PC-3 (cell line): ENCODE measurements around the gene SPAG6. TPM values are rescaled to one million over a fixed set of nuclear protein-coding genes. Genes with fewer than 3 reads are reported as not detected.

ENCODE experiments used
- ATAC-seq: fragments of 200-7000 bp; cut with Tn5 transposase; 2 replicates; pipeline ENCODE4 v1.9.1; 2020; ENCODE audit warnings: mild to moderate bottlenecking, moderate library complexity
- BruUV-seq: library from RNA; stranded (reverse); fragments of 400-500 nt; replicated peaks from 2 replicates; lab custom pipeline; 2021; lab: Mats Ljungman, UMichigan
- CTCF ChIA-PET: fragments of 300-600 bp; sonication (Branson Sonifier 250); formaldehyde crosslinking; loops from one replicate; lab custom pipeline; 2022; ENCODE audit warnings: antibody characterized with exemption; lab: Charles Lee
- POLR2A ChIA-PET: fragments of 300-600 bp; sonication (Branson Sonifier 250); formaldehyde crosslinking; loops from one replicate; lab custom pipeline; 2022; ENCODE audit warnings: antibody characterized with exemption; ENCODE audit not compliant: unreplicated experiment; lab: Charles Lee
- DNase-seq: peaks from one replicate; pipeline ENCODE4 v3.0.0-alpha.2; 2015
- H2AFZ ChIP-seq: fragments of 300-600 bp; sonication (generic); 2 replicates; pipeline ENCODE4 v1.6.0; 2016; ENCODE audit warnings: antibody characterized with exemption, low read length
- H3F3A ChIP-seq: fragments of 300-600 bp; sonication (generic); one replicate; pipeline ENCODE4 v1.6.0; 2017; ENCODE audit warnings: antibody characterized with exemption, low read length, control low read depth, mild to moderate bottlenecking; ENCODE audit not compliant: unreplicated experiment
- H3K27ac ChIP-seq: fragments of 300-600 bp; sonication (generic); 2 replicates; pipeline ENCODE4 v1.5.1; 2016; ENCODE audit warnings: mild to moderate bottlenecking, low read length
- H3K27me3 ChIP-seq: fragments of 300-600 bp; sonication (generic); 2 replicates; pipeline ENCODE4 v1.6.1; 2016; ENCODE audit warnings: low read length, mixed read lengths
- H3K36me3 ChIP-seq: fragments of 300-600 bp; sonication (generic); 2 replicates; pipeline ENCODE4 v1.6.1; 2016; ENCODE audit warnings: low read depth, mixed run types, low read length, mixed read lengths
- H3K4me1 ChIP-seq: fragments of 300-600 bp; sonication (generic); 2 replicates; pipeline ENCODE4 v1.5.1; 2016; ENCODE audit warnings: low read length; ENCODE audit not compliant: insufficient read depth
- H3K4me2 ChIP-seq: fragments of 300-600 bp; sonication (generic); 2 replicates; pipeline ENCODE4 v1.6.0; 2016; ENCODE audit warnings: low read length
- H3K4me3 ChIP-seq: fragments of 300-600 bp; sonication (generic); 2 replicates; pipeline ENCODE4 v1.5.1; 2016; ENCODE audit warnings: mild to moderate bottlenecking, low read length, mixed read lengths
- H3K79me2 ChIP-seq: fragments of 300-600 bp; sonication (generic); 2 replicates; pipeline ENCODE4 v1.6.1; 2017; ENCODE audit warnings: low read length, mixed read lengths
- H3K9ac ChIP-seq: fragments of 300-600 bp; sonication (generic); 2 replicates; pipeline ENCODE4 v1.6.0; 2016; ENCODE audit warnings: mild to moderate bottlenecking, low read length
- H3K9me2 ChIP-seq: fragments of 300-600 bp; sonication (generic); replicated peaks from 2 replicates; pipeline ENCODE4 v1.6.1; 2016; ENCODE audit warnings: mixed run types, low read length, mixed read lengths
- H3K9me3 ChIP-seq: fragments of 300-600 bp; sonication (generic); 2 replicates; pipeline ENCODE4 v1.6.1; 2016; ENCODE audit warnings: low read length, mixed read lengths
- H4K20me1 ChIP-seq: fragments of 300-600 bp; sonication (generic); 2 replicates; pipeline ENCODE4 v1.6.1; 2016; ENCODE audit warnings: low read length, mixed read lengths
- EZH2 ChIP-seq: fragments of 300-600 bp; sonication (generic); IDR thresholded peaks from one replicate; pipeline ENCODE4 v1.6.1; 2017; ENCODE audit warnings: antibody characterized with exemption, mild to moderate bottlenecking, low read length; ENCODE audit not compliant: unreplicated experiment
- EZH2phosphoT487 ChIP-seq: fragments of 300-600 bp; sonication (generic); IDR thresholded peaks from 2 replicates; pipeline ENCODE4 v1.6.1; 2018; ENCODE audit warnings: mild to moderate bottlenecking, antibody characterized with exemption, low read length, borderline replicate concordance
- intact Hi-C: fragments of 100-400 bp; cut with micrococcal nuclease; formaldehyde crosslinking; loops from 2 replicates; pipeline ENCODE4 v1.9.0; 2023
- total RNA-seq: library from RNA; depleted of rRNA; stranded (reverse); fragments of >200 nt; gene quantifications from 2 replicates; pipeline ENCODE4 v1.2.3, GENCODE V29; 2014
- TF ChIP-seq, protein P1 (sequence below): fragments of 300-600 bp; sonication (generic); conservative IDR thresholded peaks from 2 replicates; pipeline ENCODE4 v1.5.1; 2017; ENCODE audit warnings: antibody characterized with exemption, low read depth, mild to moderate bottlenecking, low read length

The SPAG6 gene
- total RNA-seq, 1 experiment from 2014 or later, result 0.04 TPM

GRCh38 chr10:22415072-22415471 is 69.8 kb downstream of the SPAG6 start:
- no peaks in the 10 kb centered on the region for H3K4me1 ChIP-seq
- ATAC-seq (no peak), DNase-seq (no peak)
- ChIA-PET CTCF (no interaction called here), POLR2A (no interaction called here)
- no peak overlapping the region for H3K4me3 ChIP-seq
- no peak overlapping the region for H3K9ac ChIP-seq
- no peak overlapping the region for H2AFZ ChIP-seq
- H3K36me3 ChIP-seq, result no peaks in the 10 kb centered on the region
- no peak overlapping the region for H3K27ac ChIP-seq
- no peaks in the 10 kb centered on the region for H3F3A ChIP-seq
- H3K79me2 ChIP-seq, result no peaks in the 10 kb centered on the region
- no TSS peak for BruUV-seq
- no peaks in the 10 kb centered on the region for H3K9me3 ChIP-seq
- no peak overlapping the region for H3K4me2 ChIP-seq
- H3K9me2 ChIP-seq, result no peaks in the 10 kb centered on the region
- H3K27me3 ChIP-seq, result no peaks in the 10 kb centered on the region
- intact Hi-C loops, result no loop called here
- no peaks in the 10 kb centered on the region for H4K20me1 ChIP-seq
- TF ChIP-seq, protein P1, sequence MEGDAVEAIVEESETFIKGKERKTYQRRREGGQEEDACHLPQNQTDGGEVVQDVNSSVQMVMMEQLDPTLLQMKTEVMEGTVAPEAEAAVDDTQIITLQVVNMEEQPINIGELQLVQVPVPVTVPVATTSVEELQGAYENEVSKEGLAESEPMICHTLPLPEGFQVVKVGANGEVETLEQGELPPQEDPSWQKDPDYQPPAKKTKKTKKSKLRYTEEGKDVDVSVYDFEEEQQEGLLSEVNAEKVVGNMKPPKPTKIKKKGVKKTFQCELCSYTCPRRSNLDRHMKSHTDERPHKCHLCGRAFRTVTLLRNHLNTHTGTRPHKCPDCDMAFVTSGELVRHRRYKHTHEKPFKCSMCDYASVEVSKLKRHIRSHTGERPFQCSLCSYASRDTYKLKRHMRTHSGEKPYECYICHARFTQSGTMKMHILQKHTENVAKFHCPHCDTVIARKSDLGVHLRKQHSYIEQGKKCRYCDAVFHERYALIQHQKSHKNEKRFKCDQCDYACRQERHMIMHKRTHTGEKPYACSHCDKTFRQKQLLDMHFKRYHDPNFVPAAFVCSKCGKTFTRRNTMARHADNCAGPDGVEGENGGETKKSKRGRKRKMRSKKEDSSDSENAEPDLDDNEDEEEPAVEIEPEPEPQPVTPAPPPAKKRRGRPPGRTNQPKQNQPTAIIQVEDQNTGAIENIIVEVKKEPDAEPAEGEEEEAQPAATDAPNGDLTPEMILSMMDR, result no peak

DNA sequence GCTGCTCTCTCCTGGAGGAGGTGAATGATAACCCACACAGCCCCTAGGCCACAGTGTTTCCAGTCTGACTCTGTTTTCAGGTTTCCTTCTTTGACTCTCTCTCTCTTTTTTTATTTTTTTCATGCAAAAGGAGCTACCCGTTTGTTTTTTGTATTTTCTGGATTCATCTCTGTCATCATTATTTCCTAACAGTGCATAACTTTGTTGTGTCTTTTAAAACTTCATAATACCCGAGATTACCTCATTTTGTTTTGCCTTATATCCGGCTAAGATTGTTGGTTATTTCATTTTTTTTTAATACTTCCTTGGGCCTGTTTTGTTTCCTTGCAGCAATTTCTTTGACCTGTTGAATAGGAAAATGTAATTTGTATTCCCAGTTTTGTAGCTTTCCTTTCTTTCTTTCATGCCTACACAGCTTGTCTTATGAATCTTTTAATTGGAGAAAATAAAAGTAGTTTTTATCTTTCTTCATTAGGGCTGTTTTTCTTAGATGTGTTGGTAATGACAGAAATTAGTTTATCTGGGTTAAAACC is 72.5 kb downstream of the SPAG6 start:
- DNase-seq, result no peak
- intact Hi-C loops, result loop anchor here (2.0 kb wide), 1 partner anchor 159 kb away; no protein-coding TSS in a partner anchor
- no peaks in the 10 kb centered on the region for H4K20me1 ChIP-seq
- no peaks in the 10 kb centered on the region for H3K36me3 ChIP-seq
- H2AFZ ChIP-seq, result no peak overlapping the region
- H3K9me3 ChIP-seq, result no peaks in the 10 kb centered on the region
- no peak overlapping the region for H3K9ac ChIP-seq
- no peaks in the 10 kb centered on the region for H3K27me3 ChIP-seq
- no peaks in the 10 kb centered on the region; the same call in 1 of the 2 replicates for H3K4me1 ChIP-seq
- CTCF ChIA-PET, result no interaction called here
- no peaks in the 10 kb centered on the region for H3F3A ChIP-seq
- no peak overlapping the region for H3K4me2 ChIP-seq
- TF ChIP-seq EZH2 (no peak), EZH2phosphoT487 (no peak)
- TF ChIP-seq, protein P1, result no peak
- H3K9me2 ChIP-seq, result no peaks in the 10 kb centered on the region
- ATAC-seq, result no peak
- no peaks in the 10 kb centered on the region for H3K79me2 ChIP-seq
- POLR2A ChIA-PET, result no interaction called here
- H3K4me3 ChIP-seq, result no peak overlapping the region
- H3K27ac ChIP-seq, result no peak overlapping the region
- no TSS peak for BruUV-seq

DNA sequence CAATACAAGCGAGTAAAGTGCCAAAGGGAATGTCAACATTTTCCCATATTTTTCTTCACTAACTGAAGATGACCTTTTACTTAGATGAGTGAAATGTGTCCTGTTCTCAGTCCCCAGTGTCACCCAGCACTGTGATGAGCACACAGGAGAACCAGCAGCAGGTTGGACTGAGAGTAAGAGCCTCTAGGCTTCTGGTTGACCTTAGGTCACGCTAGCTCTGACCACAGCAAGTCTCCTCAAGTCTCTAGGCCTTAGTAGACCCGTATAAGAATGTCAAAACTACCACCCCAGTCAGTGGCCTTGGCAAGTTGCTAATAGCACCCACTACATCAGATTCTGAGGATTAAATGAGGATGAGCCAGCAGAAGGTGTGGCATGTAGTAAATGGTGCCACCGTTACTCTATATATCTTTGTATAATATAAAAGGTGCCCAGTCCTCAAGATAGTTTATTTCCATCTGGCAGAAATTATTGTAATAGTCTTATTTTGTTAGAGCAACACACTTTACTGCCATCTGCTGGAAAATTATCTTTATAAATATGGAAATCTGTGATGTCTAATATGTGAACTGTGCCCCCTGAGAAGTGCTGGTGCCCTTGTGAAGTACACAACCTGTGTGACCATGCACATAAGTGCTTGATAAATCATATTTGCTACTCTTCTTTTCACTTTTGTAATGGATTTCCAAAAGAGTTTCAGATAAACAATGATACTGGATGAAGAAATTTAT is 75.7 kb downstream of the SPAG6 start:
- TF ChIP-seq, protein P1, result peak; percentile 55
- TF ChIP-seq EZH2, result no peak
- H3K36me3 ChIP-seq, result no peaks in the 10 kb centered on the region

More for the DNA sequence above, 75.7 kb downstream of the SPAG6 start:
- no peaks in the 10 kb centered on the region; the same call in 1 of the 2 replicates for H3K4me1 ChIP-seq
- H3K4me2 ChIP-seq, result no peak overlapping the region
- CTCF ChIA-PET, result no interaction called here
- POLR2A ChIA-PET, result no interaction called here
- no peak overlapping the region for H3K27ac ChIP-seq
- H3K9me3 ChIP-seq, result no peaks in the 10 kb centered on the region
- no peaks in the 10 kb centered on the region for H3F3A ChIP-seq
- no peak overlapping the region for H2AFZ ChIP-seq
- intact Hi-C loops, result loop anchor here (2.0 kb wide), 1 partner anchor 426 kb away; no protein-coding TSS in a partner anchor
- no peak overlapping the region for H3K9ac ChIP-seq
- no peaks in the 10 kb centered on the region for H3K27me3 ChIP-seq
- no TSS peak for BruUV-seq
- no peaks in the 10 kb centered on the region for H3K79me2 ChIP-seq
- DNase-seq, result peak; percentile 57
- no peak overlapping the region for H3K4me3 ChIP-seq
- H4K20me1 ChIP-seq, result no peaks in the 10 kb centered on the region
- ATAC-seq, result peak; percentile 60
- H3K9me2 ChIP-seq, result no peaks in the 10 kb centered on the region
